Activated CD8-positive, alpha-beta memory T cell treated with anti-CD3 and anti-CD28 coated beads for 48 hours (primary cell): ENCODE measurements around the gene MCRIP2.

Experiments used
- DNase-seq, 3 experiments: peaks; one replicate each; pipeline ENCODE4 v3.0.0-alpha.2; 2020; ENCODE audit warnings: low read depth in 2 of 3, low spot score in 2 of 3

MCRIP2 gene

DNA sequence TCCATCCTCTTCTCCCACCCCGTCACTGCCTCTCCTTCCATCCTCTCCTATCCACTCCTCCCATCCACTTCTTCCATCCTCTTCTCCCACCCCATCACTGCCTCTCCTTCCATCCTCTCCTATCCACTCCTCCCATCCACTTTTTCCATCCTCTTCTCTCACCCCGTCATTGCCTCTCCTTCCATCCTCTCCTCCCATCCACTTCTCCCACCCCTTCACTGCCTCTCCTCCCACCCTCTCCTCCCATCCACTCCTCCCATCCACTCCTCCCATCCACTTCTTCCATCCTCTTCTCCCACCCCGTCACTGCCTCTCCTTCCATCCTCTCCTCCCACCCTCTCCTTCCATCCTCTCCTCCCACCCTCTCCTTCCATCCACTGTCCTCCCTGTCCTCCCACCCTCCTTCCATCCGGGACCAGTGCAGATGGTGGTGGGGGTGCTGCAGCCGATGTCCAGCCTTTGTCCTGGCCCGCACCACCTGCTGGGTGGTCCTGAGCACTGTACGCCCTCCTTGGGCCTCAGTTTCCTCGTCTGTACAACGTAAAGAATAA, 9.7 kb upstream of the MCRIP2 start:
- DNase-seq: no peak

DNA sequence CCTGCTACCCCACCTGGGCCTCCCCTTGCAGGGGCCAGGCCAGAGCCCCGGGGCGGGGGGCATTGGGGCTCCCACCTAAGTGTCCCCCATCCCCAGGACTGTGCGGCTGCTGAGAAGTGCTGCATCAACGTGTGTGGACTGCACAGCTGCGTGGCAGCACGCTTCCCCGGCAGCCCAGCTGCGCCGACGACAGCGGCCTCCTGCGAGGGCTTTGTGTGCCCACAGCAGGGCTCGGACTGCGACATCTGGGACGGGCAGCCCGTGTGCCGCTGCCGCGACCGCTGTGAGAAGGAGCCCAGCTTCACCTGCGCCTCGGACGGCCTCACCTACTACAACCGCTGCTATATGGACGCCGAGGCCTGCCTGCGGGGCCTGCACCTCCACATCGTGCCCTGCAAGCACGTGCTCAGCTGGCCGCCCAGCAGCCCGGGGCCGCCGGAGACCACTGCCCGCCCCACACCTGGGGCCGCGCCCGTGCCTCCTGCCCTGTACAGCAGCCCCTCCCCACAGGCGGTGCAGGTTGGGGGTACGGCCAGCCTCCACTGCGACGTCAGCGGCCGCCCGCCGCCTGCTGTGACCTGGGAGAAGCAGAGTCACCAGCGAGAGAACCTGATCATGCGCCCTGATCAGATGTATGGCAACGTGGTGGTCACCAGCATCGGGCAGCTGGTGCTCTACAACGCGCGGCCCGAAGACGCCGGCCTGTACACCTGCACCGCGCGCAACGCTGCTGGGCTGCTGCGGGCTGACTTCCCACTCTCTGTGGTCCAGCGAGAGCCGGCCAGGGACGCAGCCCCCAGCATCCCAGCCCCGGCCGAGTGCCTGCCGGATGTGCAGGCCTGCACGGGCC, 8.9 kb upstream of the MCRIP2 start:
- DNase-seq: no peak

GRCh38 chr16:633336-634050, 8.1 kb upstream of the MCRIP2 start:
- no peak for DNase-seq

DNA sequence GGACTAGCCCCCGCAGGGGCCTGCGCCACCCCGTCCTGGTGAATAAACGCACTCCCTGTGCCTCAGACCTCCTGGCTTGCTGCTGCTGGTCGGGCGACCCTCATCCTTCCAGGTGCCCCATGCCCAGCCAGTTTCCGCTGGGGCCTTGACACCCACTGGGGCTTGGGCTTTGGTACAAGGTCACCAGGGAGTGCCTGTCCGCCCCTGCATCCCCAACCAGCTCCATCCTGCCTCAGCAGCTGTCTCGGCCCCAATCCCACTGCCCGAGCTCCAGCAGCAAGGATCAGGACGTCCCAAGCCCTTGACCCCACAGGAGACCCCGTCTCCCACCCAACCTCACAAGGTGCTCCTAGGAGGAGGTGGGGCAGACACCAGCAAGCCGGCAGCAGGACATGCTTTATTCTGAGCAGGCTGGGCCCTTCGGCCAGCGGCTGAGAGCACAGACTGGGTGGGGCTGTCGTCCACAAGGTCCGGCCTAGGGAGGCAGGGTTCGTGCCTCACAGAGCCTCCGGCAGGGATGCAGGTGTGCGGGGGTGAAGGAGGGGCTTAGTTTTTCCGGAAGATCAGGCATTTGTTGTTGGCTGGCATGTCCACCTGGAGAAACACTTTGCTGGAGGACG, 7.5 kb upstream of the MCRIP2 start:
- DNase-seq: no peak

DNA sequence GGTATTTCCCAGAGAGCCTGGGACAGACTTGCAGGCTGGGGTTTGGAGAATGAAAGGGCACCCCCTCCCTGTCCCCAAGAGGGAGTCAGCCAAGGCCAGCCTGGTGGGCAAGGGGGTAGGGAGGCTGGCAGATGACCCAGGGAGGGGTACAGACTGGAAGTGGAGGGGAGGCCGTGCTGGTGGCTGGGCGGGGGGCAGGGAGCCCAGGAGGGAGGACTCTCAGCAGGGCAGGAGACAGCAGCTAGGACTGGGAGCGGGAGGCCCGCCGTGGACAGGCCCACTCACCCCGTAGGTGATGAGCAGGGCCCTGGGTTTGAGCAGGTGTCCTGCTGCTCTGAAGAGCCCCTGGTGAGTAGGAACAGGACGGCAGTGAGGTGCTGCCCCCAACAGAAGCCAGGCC, 6.6 kb upstream of the MCRIP2 start:
- DNase-seq: no peak

- DNase-seq: no peak
Observed at GRCh38 chr16:635573-636205, 5.9 kb upstream of the MCRIP2 start.

DNA sequence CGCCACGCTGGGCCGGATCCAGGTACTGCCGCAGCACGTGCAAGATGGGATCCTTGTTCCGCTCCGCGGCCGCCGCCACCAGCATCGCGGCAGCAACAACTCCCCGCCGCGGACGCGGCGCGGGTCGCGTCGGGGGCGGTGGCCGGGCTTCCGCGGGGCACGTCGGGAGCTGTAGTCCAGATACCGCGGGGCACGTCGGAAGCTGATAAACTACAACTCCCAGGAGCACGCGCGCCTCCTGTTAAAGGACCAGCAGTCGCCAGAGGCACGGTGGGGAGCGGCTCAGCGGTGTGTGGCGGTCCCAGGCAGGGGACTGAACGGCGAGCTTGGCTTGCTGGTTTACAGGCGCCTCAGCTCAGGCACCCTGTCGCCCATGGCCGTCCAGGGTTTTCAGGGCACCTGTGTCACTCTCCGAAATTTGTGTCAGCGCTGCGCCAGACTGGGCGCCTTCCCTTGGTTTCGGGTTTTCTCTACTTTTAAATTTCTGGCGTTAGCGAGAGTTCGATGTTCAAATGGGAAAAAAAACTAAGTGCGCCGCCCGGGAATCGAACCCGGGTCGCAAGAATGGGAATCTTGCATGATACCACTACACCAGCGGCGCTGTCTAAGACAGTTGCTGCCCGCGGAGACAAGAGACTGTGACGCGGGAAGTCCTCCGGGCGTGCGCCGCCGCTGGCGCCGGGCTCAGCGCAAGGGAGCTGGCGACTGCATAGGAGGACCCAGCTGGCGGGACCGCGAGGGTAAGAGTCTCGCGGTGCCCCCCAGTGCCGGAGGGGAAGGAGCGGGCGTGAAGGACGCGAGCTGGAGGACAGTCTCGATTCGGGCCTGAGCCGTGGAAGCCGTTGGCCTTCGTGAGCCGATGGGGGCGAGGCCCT, 5.2 kb upstream of the MCRIP2 start, which contains the start of gene METTL26:
TSS of gene METTL26 (minus strand) at position 100 of the 875 bp plus-strand sequence. CDS start at position 85, 15 bp downstream.
- peak; percentile 85 to 100 (median 100) for DNase-seq

GRCh38 chr16:637081-638018, 4.3 kb upstream of the MCRIP2 start:
- peak in 2 of 3 experiments; percentile 72 to 85 for DNase-seq

GRCh38 chr16:638034-638543, 3.5 kb upstream of the MCRIP2 start:
- DNase-seq: no peak

- DNase-seq: no peak
Observed at GRCh38 chr16:638836-639235, 2.8 kb upstream of the MCRIP2 start.

DNA sequence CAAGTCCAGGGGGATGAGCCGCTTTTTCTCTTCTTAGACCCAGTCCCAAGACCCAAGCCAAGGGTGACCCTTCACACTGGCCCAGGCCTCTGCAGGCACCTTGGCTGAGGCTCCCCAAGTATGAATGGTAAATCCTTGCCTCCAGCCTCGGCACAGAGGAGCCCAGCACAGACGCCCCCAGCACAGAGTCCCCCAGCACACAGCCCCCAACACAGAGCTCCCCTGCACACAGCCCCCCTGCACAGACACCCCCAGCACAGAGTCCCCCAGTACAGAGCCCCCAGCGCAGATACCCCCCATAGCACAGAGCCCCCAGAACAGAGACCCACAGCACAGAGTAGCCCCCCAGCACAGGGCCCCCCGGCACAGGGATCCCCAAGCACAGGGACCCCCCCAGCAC, 1.0 kb upstream of the MCRIP2 start:
- no peak for DNase-seq

DNA sequence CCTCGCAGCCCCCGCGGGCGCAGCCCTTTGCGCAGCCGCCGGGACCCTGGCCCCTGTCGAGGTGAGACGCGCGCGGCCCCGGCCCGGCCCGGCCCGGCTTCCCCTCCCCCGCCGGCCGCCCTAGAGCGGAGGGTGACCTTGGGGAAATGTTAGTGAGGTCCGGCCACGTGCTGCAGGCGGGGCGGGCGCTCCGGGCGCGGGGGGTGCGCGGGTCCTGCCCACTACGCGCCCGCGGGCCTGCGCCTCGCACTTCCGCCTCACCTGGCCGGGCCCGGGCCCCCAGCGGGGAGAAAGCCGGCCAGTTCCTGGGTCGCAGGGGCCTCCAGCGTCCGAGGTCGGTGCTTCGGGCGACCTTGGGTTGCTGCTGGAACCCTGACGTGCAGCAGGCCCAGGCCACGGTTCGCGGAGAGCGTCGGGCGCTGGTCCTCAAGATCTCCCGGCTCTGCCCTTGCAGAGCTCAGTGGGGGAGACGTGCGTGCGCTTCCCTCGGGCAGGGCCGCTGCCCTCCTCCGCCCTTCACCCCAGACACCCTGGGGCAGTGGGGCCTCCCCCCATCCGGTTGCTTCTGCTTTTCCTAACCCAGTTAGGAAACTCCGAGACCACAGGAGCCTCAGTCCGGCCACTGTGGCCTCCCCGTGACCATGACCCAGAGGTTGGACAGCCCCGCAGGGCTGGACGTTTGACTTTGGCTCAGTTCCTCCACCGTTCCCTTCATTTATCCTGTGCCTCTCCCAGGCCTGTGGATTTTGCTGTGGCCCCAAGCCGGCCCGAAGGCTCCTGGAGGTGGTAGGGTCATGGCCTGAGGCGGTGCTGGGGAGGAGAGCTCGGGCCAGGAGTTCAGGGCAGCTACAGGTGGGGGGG, 791 bp downstream of the MCRIP2 start:
- no peak for DNase-seq

- no peak for DNase-seq
Observed at GRCh38 chr16:643050-643368, 1.4 kb downstream of the MCRIP2 start.

DNA sequence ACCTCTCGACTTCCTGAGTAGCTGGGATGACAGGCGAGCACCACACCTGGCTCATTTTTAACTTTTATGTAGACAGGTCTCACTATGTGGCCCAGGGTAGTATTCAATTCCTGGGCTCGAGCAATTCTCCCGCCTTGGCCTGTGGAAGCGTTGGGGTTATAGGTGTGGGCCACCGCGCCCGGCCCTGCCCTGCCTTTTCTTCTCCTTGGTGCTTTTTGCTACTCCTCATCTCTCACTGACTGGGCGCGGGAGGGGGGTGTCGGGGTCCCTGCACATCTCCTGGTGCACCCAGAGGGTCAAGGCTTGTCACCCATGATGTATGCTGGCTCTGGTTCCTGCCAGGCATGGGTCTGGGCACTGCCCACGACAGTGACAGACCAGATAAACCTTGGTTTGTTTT, 2.9 kb downstream of the MCRIP2 start:
- DNase-seq: no peak

DNA sequence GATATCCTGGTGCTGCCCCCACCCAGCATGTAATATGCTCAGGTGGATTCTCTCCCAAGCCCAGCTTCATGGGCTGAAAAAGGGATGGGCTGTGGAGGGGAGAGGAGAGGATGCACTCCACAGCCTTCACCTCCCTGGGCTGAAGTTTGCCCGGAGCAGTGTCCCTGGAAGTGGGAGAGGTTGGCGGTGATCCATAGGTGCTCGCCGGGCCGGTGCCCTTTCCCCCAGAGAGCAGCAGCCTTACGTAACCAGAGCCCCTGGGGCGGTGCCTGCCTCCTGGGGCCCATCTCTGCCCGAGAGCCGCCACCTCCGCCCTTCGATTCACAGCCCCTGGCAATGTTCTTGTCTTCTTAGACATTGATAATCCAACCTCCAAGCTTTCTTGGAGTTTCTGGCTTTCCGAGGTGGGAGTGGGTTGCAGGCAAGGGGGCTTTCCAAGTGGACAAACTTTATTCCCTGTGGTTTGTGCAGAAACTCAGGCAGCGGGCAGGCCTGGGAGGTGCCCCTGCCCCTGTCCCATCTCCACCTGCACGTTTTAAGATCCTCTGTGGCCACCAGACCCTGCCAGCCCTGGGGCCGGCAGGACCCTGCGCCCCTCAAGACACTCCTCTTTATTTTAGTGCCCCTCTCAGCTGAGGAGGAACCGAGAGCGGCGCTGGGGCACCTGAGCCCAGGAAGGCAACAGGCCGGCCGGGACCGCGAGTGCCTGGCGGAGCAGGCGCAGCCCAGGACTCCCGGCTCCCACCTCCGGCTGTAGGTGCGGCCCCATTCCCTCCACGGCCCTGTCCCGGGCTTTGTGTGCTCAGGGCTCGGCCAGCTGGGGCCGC, 4.4 kb downstream of the MCRIP2 start:
- no peak for DNase-seq

- no peak for DNase-seq
Observed at GRCh38 chr16:646679-647172, 5.1 kb downstream of the MCRIP2 start.
